ENCODE measurements around the gene PYGB.
"Not testable (repeated sequence)": the region's sequence is repeated elsewhere in the genome, so short reads cannot be mapped to it uniquely, and the experiment has no call there.

PYGB gene

DNA sequence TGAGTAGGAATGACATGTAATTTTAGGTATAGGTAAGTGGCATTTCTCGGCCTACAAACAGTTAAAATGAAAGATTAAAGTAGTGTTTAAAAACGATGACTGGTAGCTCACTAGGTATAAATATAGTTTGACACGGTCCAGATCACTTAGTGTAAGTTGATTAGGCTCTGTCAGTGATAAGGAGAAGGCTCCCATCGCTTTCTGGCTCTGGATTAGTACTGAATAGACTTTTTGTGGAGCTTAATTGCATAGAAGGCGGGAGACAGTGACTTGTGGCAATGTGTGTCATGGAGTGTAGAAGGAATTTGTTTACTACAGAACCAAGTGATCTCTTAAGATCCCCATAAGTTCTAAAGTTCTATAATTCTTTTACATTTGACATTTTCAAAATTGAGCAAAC lies 6.7 kb downstream of the PYGB start:
- no peaks in the 10 kb centered on the region for H3K27me3 Mint-ChIP-seq
- H3K4me3 Mint-ChIP-seq = no peak overlapping the region
- H3K27ac Mint-ChIP-seq = no peak overlapping the region
- intact Hi-C loops (cut with micrococcal nuclease) = no loop called here
- H3K4me1 Mint-ChIP-seq (ENCODE audit: low read depth) = peaks cover 63% of the 10 kb centered on the region
- no peaks in the 10 kb centered on the region for H3K9me3 Mint-ChIP-seq
- H3K36me3 Mint-ChIP-seq (ENCODE audit: low read depth) = peaks cover 63% of the 10 kb centered on the region

DNA sequence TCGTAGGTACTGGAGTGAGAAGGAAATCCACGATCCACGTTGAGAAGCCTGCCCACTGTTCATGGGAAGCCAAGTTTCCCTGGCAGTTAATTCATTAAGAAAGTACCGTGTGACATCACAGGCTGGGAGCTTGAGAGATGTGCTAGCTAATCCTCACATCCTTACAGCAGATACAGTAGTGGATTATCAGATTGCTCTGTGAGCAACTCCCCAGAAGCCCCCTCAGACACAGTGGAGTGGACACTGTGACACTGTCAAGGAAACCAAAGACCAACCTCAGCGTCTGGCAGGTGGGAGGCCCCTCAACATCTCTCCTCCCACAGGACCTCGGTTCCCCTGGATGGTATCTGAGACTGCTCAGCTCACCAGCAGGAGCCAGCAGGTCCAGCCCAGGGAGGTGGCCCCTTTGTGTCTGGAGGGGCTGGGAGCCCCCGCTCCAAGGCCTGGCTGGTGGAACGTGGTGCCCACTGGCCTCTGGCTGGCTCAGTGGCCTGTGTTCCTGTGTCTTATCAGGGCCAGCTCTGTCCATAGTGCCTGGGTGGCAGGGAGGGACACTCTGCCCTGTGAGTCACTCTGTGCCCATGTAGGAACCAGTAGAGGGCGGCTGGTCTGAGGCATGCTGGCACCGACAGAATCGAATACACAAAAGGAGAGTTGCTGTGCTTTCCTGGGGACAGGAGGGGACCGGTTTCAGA lies 7.2 kb downstream of the PYGB start:
- intact Hi-C loops (cut with micrococcal nuclease) = no loop called here
- Mint-ChIP-seq H3K9me3 (no peaks in the 10 kb centered on the region), H3K4me1 (ENCODE audit: low read depth) (peaks cover 59% of the 10 kb centered on the region), H3K27me3 (no peaks in the 10 kb centered on the region), H3K4me3 (no peak overlapping the region), H3K27ac (no peak overlapping the region), H3K36me3 (ENCODE audit: low read depth) (peaks cover 68% of the 10 kb centered on the region)

- Mint-ChIP-seq H3K4me1 (ENCODE audit: low read depth) (peaks cover 49% of the 10 kb centered on the region), H3K27ac (no peak overlapping the region), H3K9me3 (peaks cover under 1% of the 10 kb centered on the region), H3K36me3 (ENCODE audit: low read depth) (peaks cover 73% of the 10 kb centered on the region), H3K27me3 (no peaks in the 10 kb centered on the region), H3K4me3 (no peak overlapping the region)
- intact Hi-C loops (cut with micrococcal nuclease) = no loop called here
These were observed 8.5 kb downstream of the PYGB start for GRCh38 chr20:25256226-25256859.

DNA sequence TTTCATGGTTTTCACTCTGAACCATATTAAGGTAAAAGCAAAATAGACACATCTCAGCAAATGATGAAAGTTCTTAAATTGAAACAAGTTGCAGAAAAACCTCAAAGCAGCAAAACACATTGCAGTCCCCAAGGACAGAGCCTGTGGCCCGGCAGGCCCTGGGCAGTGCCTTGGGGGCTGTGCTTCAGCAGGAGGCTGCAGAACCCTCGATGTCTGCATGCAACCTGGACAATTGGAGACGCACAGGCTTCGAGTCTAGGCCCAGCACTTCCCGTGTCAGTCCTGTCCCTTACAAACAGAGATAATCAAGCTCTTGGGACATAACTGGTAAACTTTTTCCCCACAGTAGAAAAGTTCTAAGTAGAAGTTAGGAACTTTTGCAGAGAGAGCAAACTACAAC lies 9.2 kb downstream of the PYGB start:
- intact Hi-C loops (cut with micrococcal nuclease) = no loop called here
- Mint-ChIP-seq H3K27ac (no peak overlapping the region), H3K9me3 (peaks cover 9% of the 10 kb centered on the region), H3K4me1 (ENCODE audit: low read depth) (peaks cover 41% of the 10 kb centered on the region), H3K27me3 (no peaks in the 10 kb centered on the region), H3K36me3 (ENCODE audit: low read depth) (peaks cover 77% of the 10 kb centered on the region), H3K4me3 (no peak overlapping the region)

DNA sequence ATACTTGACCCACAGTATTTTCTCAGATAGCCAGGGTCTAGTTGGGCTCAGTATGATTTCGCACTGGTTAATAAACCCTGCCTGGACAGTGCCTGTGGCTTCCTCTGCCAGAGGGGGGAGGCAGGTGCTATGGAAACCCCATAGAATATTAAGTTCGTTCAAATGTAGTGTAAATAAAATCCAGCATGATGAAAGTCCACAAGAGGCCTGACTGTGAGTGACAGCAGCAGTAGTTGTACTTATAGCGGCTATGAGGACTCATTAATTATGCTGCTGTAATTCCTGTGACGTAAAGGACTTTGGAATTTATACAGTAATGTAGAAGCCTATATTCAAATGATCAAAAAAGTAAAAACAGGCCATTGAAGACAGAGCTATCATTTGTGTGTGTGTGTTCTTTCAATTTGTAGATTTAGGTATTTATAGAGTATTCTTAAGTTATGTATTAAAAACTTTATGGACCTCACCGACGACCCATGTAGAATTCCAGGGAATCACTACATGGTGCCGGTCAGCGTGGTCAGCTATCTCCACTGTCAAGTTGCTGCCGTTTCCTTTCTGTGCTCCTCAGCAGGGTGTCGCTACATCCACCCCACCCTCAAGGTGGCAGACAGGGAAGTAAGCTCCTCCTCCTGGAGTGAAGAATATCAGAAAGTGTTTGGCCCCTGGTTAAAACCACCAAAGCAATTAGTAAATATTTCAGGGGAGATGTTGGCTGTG lies 10.0 kb downstream of the PYGB start:
- H3K27ac Mint-ChIP-seq = no peak overlapping the region
- peaks cover 9% of the 10 kb centered on the region for H3K9me3 Mint-ChIP-seq
- peaks cover 75% of the 10 kb centered on the region for H3K36me3 Mint-ChIP-seq (ENCODE audit: low read depth)
- no peak overlapping the region for H3K4me3 Mint-ChIP-seq
- intact Hi-C loops (cut with micrococcal nuclease) = no loop called here
- no peaks in the 10 kb centered on the region for H3K27me3 Mint-ChIP-seq
- peaks cover 33% of the 10 kb centered on the region for H3K4me1 Mint-ChIP-seq (ENCODE audit: low read depth)

DNA sequence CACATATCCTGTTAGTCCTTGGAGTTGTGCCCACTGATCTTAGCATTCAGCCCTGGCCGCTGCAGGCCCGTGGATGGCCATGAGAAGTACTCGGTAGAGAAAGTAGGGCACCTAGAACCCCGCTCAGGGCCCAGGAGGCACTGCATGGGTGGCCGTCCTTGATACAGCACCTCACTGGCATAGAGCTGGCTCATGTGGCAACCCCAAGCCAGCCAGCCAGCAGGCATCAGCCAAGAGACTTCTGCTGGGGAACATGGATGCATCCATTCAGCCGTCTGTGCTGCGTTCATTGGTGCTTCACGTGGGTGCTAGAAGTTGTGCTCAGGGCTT lies 10.6 kb downstream of the PYGB start:
- Mint-ChIP-seq H3K36me3 (ENCODE audit: low read depth) (peaks cover 69% of the 10 kb centered on the region), H3K4me1 (ENCODE audit: low read depth) (peaks cover 28% of the 10 kb centered on the region), H3K27ac (no peak overlapping the region), H3K27me3 (no peaks in the 10 kb centered on the region), H3K4me3 (no peak overlapping the region), H3K9me3 (peaks cover 9% of the 10 kb centered on the region)
- intact Hi-C loops (cut with micrococcal nuclease) = no loop called here

GRCh38 chr20:25258828-25259227 lies 10.9 kb downstream of the PYGB start:
- H3K4me1 Mint-ChIP-seq (ENCODE audit: low read depth) = peaks cover 24% of the 10 kb centered on the region
- H3K27ac Mint-ChIP-seq = no peak overlapping the region
- H3K36me3 Mint-ChIP-seq (ENCODE audit: low read depth) = peaks cover 66% of the 10 kb centered on the region
- no peaks in the 10 kb centered on the region for H3K27me3 Mint-ChIP-seq
- intact Hi-C loops (cut with micrococcal nuclease) = no loop called here
- H3K4me3 Mint-ChIP-seq = no peak overlapping the region
- peaks cover 9% of the 10 kb centered on the region for H3K9me3 Mint-ChIP-seq

GRCh38 chr20:25259358-25259757 lies 11.5 kb downstream of the PYGB start:
- Mint-ChIP-seq H3K4me3 (no peak overlapping the region), H3K27ac (no peak overlapping the region)
- intact Hi-C loops (cut with micrococcal nuclease) = no loop called here

GRCh38 chr20:25259788-25260254 lies 11.9 kb downstream of the PYGB start:
- Mint-ChIP-seq H3K4me1 (ENCODE audit: low read depth) (peaks cover 17% of the 10 kb centered on the region), H3K36me3 (ENCODE audit: low read depth) (peaks cover 71% of the 10 kb centered on the region), H3K27ac (no peak overlapping the region), H3K27me3 (no peaks in the 10 kb centered on the region), H3K9me3 (peaks cover 9% of the 10 kb centered on the region), H3K4me3 (no peak overlapping the region)
- intact Hi-C loops (cut with micrococcal nuclease) = no loop called here

More at GRCh38 chr20:25259358-25259757, 11.5 kb downstream of the PYGB start:
- peaks cover 21% of the 10 kb centered on the region for H3K4me1 Mint-ChIP-seq (ENCODE audit: low read depth)
- H3K9me3 Mint-ChIP-seq = peaks cover 9% of the 10 kb centered on the region
- no peaks in the 10 kb centered on the region for H3K27me3 Mint-ChIP-seq
- H3K36me3 Mint-ChIP-seq (ENCODE audit: low read depth) = peaks cover 66% of the 10 kb centered on the region

DNA sequence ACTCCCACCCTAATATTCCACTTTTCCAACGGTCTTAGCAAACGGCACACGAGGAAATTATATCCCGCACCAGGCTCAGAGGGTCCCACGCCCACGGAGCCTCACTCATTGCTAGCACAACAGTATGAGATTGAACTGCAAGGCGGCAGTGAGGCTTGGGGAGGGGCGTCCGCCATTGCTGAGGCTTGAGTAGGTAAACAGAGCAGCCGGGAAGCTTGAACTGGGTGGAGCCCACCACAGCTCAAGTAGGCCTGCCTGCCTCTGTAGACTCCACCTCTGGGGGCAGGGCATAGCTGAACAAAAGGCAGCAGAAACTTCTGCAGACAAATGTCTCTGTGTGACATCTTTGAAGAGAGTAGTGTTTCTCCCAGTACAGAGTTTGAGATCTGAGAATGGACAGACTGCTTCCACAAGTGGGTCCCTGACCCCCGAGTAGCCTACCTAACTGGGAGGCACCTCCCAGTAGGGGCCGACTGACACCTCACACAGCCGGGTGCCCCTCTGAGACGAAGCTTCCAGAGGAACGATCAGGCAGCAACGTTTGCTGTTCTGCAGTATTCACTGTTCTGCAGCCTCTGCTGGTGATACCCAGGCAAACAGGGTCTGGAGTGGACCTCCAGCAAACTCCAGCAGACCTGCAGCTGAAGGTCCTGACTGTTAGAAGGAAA lies 13.0 kb downstream of the PYGB start:
- H3K9me3 Mint-ChIP-seq; H3K27me3 Mint-ChIP-seq; intact Hi-C loops (cut with micrococcal nuclease); H3K4me3 Mint-ChIP-seq; H3K4me1 Mint-ChIP-seq (ENCODE audit: low read depth); H3K27ac Mint-ChIP-seq: not testable (repeated sequence)
- peaks cover 62% of the 10 kb centered on the region for H3K36me3 Mint-ChIP-seq (ENCODE audit: low read depth)

- H3K4me3 Mint-ChIP-seq = no peak overlapping the region
- H3K27ac Mint-ChIP-seq = no peak overlapping the region
- no peaks in the 10 kb centered on the region for H3K9me3 Mint-ChIP-seq
- no peaks in the 10 kb centered on the region for H3K4me1 Mint-ChIP-seq (ENCODE audit: low read depth)
- no peaks in the 10 kb centered on the region for H3K27me3 Mint-ChIP-seq
- H3K36me3 Mint-ChIP-seq (ENCODE audit: low read depth) = peaks cover 74% of the 10 kb centered on the region
- intact Hi-C loops (cut with micrococcal nuclease) = no loop called here
These were observed 21.4 kb downstream of the PYGB start for GRCh38 chr20:25269057-25269832.

DNA sequence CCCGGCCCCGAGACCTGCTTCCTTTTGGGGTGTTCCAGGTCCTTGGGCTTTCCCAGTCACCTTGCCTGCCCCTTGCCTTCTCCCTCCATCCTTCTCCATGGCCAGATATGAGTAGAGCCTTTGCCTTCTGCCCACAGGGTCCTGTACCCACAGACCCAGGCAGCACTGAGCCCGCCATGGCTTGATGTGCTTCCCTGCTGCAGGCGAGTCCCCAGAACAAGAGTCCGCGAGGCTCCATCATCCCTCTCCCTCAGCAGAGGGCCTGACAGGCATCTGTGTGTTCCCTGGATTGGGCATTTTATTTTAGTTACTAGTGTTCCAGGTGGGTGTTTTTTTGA lies 21.9 kb downstream of the PYGB start:
- intact Hi-C loops (cut with micrococcal nuclease) = no loop called here
- peaks cover 75% of the 10 kb centered on the region for H3K36me3 Mint-ChIP-seq (ENCODE audit: low read depth)
- no peaks in the 10 kb centered on the region for H3K9me3 Mint-ChIP-seq
- no peaks in the 10 kb centered on the region for H3K27me3 Mint-ChIP-seq
- H3K4me1 Mint-ChIP-seq (ENCODE audit: low read depth) = no peaks in the 10 kb centered on the region
- H3K27ac Mint-ChIP-seq = no peak overlapping the region
- no peak overlapping the region for H3K4me3 Mint-ChIP-seq

- Mint-ChIP-seq H3K4me3 (no peak overlapping the region), H3K9me3 (no peaks in the 10 kb centered on the region), H3K36me3 (ENCODE audit: low read depth) (peaks cover 84% of the 10 kb centered on the region), H3K27ac (no peak overlapping the region), H3K27me3 (no peaks in the 10 kb centered on the region), H3K4me1 (ENCODE audit: low read depth) (no peaks in the 10 kb centered on the region)
- intact Hi-C loops (cut with micrococcal nuclease) = no loop called here
These were observed 23.0 kb downstream of the PYGB start for GRCh38 chr20:25270829-25271251.

Data from dendritic cell treated with granulocyte-macrophage colony-stimulating factor and Interleukin-4, amounts not matched to agents 40 ng/mL and 50 ng/mL, for 4 days (primary cell).